Measurements from ENCODE around the gene ASIC4. TPM values are rescaled to one million over a fixed set of nuclear protein-coding genes. Genes with fewer than 3 reads are reported as not detected.
A peak's percentile ranks its signal among the peaks of the same experiment; 100 is the strongest.

ASIC4 gene
- total and polyA plus RNA-seq, 9 of the 15 experiments (the other 6 are each of a cell fraction or from before 2014, with no cell fraction given) = 0.07 to 19.2 (median 4.8) TPM

DNA sequence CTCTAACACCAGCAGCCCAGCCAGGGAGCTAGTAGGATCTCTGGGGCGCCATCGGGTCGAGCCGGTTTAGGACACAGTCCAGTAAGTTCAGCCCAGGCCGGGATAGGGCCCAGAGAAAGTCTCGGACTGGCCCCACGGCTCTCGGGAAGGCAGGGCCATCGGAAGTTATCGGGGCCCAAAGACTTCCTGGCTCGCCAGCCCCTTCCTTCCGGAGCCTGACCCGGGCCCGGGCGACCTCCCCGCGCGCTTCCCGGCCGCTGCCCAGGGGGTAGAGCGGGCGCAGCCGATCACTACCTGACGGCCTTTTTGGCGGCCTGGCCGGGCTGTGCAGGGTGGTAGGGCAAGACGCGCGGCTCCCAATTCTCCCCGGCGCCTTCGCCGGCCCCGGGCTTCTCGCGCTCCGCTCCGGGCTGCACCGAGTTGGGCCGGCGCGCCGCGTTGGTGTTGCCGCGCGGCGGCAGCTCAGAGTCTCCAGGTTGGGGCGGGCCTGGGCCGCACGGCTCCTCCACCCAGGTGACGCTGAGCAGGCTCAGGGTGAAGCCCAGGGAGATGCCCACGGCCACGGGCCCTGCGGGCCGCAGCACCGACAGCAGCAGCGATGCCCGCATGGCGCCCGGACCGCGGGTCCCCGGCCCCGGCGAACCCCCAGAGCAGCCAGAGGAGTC lies 28.8 kb downstream of the ASIC4 start (continued):
- TF ChIP-seq, protein P1, sequence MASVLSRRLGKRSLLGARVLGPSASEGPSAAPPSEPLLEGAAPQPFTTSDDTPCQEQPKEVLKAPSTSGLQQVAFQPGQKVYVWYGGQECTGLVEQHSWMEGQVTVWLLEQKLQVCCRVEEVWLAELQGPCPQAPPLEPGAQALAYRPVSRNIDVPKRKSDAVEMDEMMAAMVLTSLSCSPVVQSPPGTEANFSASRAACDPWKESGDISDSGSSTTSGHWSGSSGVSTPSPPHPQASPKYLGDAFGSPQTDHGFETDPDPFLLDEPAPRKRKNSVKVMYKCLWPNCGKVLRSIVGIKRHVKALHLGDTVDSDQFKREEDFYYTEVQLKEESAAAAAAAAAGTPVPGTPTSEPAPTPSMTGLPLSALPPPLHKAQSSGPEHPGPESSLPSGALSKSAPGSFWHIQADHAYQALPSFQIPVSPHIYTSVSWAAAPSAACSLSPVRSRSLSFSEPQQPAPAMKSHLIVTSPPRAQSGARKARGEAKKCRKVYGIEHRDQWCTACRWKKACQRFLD (CRISPR knock-in tag; IDR thresholded peaks at IDR 0.05) = no peak
- TF ChIP-seq KAT2B (IDR thresholded peaks at IDR 0.05; ENCODE audit: low read depth, low read length) = no peak
- TF ChIP-seq, protein P2, sequence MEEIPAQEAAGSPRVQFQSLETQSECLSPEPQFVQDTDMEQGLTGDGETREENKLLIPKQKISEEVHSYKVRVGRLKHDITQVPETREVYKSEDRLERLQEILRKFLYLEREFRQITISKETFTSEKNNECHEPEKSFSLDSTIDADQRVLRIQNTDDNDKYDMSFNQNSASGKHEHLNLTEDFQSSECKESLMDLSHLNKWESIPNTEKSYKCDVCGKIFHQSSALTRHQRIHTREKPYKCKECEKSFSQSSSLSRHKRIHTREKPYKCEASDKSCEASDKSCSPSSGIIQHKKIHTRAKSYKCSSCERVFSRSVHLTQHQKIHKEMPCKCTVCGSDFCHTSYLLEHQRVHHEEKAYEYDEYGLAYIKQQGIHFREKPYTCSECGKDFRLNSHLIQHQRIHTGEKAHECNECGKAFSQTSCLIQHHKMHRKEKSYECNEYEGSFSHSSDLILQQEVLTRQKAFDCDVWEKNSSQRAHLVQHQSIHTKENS (CRISPR knock-in tag; IDR thresholded peaks at IDR 0.05) = no peak
- TF ChIP-seq HCFC1 (IDR thresholded peaks at IDR 0.05; ENCODE audit: low read depth, low read length) = peak; percentile 22; the same call in 1 of the 2 replicates
- TF ChIP-seq MYNN (IDR thresholded peaks at IDR 0.05) = no peak
- TF ChIP-seq MYNN (CRISPR knock-in tag; IDR thresholded peaks at IDR 0.05) = no peak
- no peak for TF ChIP-seq PHB2 (IDR thresholded peaks at IDR 0.05; ENCODE audit: low read depth)
- no peak for TF ChIP-seq ZNF444 (CRISPR knock-in tag; IDR thresholded peaks at IDR 0.05)
- no peak for TF ChIP-seq SLC30A9 (CRISPR knock-in tag; IDR thresholded peaks at IDR 0.05)
- TF ChIP-seq EHMT2 (IDR thresholded peaks at IDR 0.05) = no peak
- TF ChIP-seq CHD1 (IDR thresholded peaks at IDR 0.05; ENCODE audit: low read length) = peak; percentile 72
- no peak for TF ChIP-seq ZNF232 (CRISPR knock-in tag; IDR thresholded peaks at IDR 0.05)
- peak; percentile 74 for TF ChIP-seq ZFX (CRISPR knock-in tag; IDR thresholded peaks at IDR 0.05)
- no peak for TF ChIP-seq MAFK (IDR thresholded peaks at IDR 0.05; ENCODE audit: low read length)
- peak; percentile 39 for TF ChIP-seq SAP30 (IDR thresholded peaks at IDR 0.05; ENCODE audit: borderline replicate concordance, insufficient read depth, low read depth, low read length, poor library complexity, severe bottlenecking)
- no peak for TF ChIP-seq ZBTB8A (IDR thresholded peaks at IDR 0.05; ENCODE audit: partially characterized antibody)
- no peak for TF ChIP-seq STAT5A (IDR thresholded peaks at IDR 0.05; ENCODE audit: borderline replicate concordance, low read length)
- TF ChIP-seq, protein P3, sequence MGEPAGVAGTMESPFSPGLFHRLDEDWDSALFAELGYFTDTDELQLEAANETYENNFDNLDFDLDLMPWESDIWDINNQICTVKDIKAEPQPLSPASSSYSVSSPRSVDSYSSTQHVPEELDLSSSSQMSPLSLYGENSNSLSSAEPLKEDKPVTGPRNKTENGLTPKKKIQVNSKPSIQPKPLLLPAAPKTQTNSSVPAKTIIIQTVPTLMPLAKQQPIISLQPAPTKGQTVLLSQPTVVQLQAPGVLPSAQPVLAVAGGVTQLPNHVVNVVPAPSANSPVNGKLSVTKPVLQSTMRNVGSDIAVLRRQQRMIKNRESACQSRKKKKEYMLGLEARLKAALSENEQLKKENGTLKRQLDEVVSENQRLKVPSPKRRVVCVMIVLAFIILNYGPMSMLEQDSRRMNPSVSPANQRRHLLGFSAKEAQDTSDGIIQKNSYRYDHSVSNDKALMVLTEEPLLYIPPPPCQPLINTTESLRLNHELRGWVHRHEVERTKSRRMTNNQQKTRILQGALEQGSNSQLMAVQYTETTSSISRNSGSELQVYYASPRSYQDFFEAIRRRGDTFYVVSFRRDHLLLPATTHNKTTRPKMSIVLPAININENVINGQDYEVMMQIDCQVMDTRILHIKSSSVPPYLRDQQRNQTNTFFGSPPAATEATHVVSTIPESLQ (CRISPR knock-in tag; IDR thresholded peaks at IDR 0.05) = 0 out of 2 replicates have a peak, but pooled peaks have one; percentile 74
- TF ChIP-seq, protein P4, sequence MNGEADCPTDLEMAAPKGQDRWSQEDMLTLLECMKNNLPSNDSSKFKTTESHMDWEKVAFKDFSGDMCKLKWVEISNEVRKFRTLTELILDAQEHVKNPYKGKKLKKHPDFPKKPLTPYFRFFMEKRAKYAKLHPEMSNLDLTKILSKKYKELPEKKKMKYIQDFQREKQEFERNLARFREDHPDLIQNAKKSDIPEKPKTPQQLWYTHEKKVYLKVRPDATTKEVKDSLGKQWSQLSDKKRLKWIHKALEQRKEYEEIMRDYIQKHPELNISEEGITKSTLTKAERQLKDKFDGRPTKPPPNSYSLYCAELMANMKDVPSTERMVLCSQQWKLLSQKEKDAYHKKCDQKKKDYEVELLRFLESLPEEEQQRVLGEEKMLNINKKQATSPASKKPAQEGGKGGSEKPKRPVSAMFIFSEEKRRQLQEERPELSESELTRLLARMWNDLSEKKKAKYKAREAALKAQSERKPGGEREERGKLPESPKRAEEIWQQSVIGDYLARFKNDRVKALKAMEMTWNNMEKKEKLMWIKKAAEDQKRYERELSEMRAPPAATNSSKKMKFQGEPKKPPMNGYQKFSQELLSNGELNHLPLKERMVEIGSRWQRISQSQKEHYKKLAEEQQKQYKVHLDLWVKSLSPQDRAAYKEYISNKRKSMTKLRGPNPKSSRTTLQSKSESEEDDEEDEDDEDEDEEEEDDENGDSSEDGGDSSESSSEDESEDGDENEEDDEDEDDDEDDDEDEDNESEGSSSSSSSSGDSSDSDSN (IDR thresholded peaks at IDR 0.05; ENCODE audit: borderline replicate concordance in 1 of 2, low read depth in 2 of 2, low read length in 2 of 2) = peak; percentile 76 to 79; a peak in 1 of 4 replicates
- TF ChIP-seq, protein P5, sequence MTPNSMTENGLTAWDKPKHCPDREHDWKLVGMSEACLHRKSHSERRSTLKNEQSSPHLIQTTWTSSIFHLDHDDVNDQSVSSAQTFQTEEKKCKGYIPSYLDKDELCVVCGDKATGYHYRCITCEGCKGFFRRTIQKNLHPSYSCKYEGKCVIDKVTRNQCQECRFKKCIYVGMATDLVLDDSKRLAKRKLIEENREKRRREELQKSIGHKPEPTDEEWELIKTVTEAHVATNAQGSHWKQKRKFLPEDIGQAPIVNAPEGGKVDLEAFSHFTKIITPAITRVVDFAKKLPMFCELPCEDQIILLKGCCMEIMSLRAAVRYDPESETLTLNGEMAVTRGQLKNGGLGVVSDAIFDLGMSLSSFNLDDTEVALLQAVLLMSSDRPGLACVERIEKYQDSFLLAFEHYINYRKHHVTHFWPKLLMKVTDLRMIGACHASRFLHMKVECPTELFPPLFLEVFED (CRISPR knock-in tag; conservative IDR thresholded peaks at IDR 0.05) = no peak
- TF ChIP-seq POLR2A (conservative IDR thresholded peaks at IDR 0.05) = 0 out of 2 replicates have a peak, but pooled peaks have one; percentile 45

Data from K562 (cell line).